Testis (tissue), 3 donors: Measurements from ENCODE around the gene NFIA. TPM values are rescaled to one million over a fixed set of nuclear protein-coding genes. Genes with fewer than 3 reads are reported as not detected.
A peak's percentile ranks its signal among the peaks of the same experiment; 100 is the strongest.

ENCODE experiments used
- DNase-seq: peaks from one replicate; pipeline ENCODE4 v3.0.0-alpha.2; 2019
- H3K27ac ChIP-seq, 2 donors: fragments of 200-600 bp; sonication (generic); one replicate each; pipeline ENCODE4 v1.5.1; 2019
- H3K27me3 ChIP-seq: fragments of 200-600 bp; sonication (generic); one replicate; pipeline ENCODE4 v1.5.1; 2019
- H3K36me3 ChIP-seq: fragments of 200-600 bp; sonication (generic); one replicate; pipeline ENCODE4 v1.5.1; 2017; ENCODE audit warnings: low read depth; ENCODE audit errors: missing control alignments
- H3K4me1 ChIP-seq: fragments of 200-600 bp; sonication (generic); one replicate; pipeline ENCODE4 v1.5.1; 2019
- H3K4me3 ChIP-seq, 2 donors: fragments of 200-600 bp; sonication (generic); one replicate each; pipeline ENCODE4 v1.5.1; 2017 to 2019
- H3K9me3 ChIP-seq: fragments of 200-600 bp; sonication (generic); one replicate; pipeline ENCODE4 v1.5.1; 2017
- POLR2A ChIP-seq: fragments of 450-650 bp; IDR thresholded peaks from one replicate; pipeline ENCODE4 v1.6.1; 2017; ENCODE audit warnings: antibody characterized with exemption, mild to moderate bottlenecking, moderate library complexity
- WGBS, 2 donors: methylation state at CpG; one replicate each; pipeline ENCODE4 v1.1.5; 2018; 5-methylcytosine and 5-hydroxymethylcytosine counted together
- intact Hi-C: fragments of 100-400 bp; cut with DNase I; formaldehyde crosslinking; loops from one replicate; pipeline ENCODE4 v1.15.1; 2023; ENCODE audit warnings: low total_unique reads
- polyA plus RNA-seq: library from polyadenylated mRNA; stranded (reverse); fragments of 350-450 nt; fragmentation: Illumina TruSeq; extraction: RNeasy Lipid Tissue Mini Kit (QIAGEN cat#74804); gene quantifications from one replicate; pipeline ENCODE4 v1.2.3, GENCODE V29; 2014; ENCODE audit warnings: low read depth, low replicate concordance; ENCODE audit not compliant: insufficient read depth
- total RNA-seq, 2 donors: library from RNA; depleted of rRNA; stranded (reverse); fragments of >200 nt; gene quantifications; one replicate each; pipeline ENCODE4 v1.2.3, GENCODE V29; 2016
- TF ChIP-seq, protein P1 (sequence below), 3 experiments: fragments of 450-650 bp in 2 of 3; fragments of 200-600 bp in 1 of 3; sonication (generic) in 1 of 3; IDR thresholded peaks; one replicate each; pipeline ENCODE4 v1.5.1; 2016 to 2019; ENCODE audit warnings: antibody characterized with exemption in 3 of 3, mild to moderate bottlenecking in 2 of 3, moderate library complexity in 1 of 3

NFIA gene
- total and polyA plus RNA-seq, 3 donors from 2014 or later: 11.6 to 78.9 (median 53.5) TPM

DNA sequence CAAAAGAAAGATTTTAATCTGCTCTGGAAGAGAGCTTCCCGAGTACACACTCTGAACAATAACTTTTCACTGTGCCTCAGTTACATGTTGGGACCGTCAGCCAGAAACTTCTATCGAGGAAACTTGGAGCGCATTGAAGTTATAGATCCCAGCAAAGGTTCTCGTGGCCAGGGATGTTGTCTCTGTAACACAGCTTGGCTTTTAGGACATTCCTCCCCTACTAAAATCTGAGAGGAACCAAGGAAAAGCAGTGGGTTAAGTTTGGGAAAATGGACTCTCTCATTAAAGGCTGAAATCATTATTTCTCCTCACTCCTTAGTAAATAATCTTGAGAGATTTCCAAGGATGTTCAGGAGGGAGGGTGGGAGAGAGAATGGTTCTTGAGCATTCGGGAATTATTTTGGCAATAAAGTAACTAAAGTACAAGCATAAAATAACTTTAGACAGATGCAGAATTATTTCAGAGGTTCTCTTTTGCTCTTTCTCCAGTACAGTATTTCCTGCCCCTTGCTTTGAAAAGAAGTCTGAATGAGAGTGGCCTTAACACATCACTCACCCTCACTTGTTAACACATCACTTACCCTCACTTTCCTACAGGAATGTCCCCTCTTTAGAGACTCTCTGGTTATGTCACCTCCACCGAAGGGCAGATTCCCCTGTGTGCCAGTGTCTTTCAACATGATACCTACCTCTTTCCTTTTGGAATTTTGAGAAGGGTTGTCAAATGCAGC is 1.8 kb upstream of the NFIA start:
- no peak for DNase-seq
- Histone ChIP-seq H3K4me1 (peaks cover 47% of the 10 kb centered on the region), H3K27me3 (no peaks in the 10 kb centered on the region), H3K4me3 (peak overlapping the region in 1 of 2 donors; percentile 36), H3K27ac (peak overlapping the region; percentile 71 to 97), H3K9me3 (no peaks in the 10 kb centered on the region), H3K36me3 (no peaks in the 10 kb centered on the region)
- intact Hi-C loops: no loop called here
- 2 to 8% methylated on average over 7 of the region's 7 CpGs for WGBS, 2 donors
- TF ChIP-seq, protein P1, sequence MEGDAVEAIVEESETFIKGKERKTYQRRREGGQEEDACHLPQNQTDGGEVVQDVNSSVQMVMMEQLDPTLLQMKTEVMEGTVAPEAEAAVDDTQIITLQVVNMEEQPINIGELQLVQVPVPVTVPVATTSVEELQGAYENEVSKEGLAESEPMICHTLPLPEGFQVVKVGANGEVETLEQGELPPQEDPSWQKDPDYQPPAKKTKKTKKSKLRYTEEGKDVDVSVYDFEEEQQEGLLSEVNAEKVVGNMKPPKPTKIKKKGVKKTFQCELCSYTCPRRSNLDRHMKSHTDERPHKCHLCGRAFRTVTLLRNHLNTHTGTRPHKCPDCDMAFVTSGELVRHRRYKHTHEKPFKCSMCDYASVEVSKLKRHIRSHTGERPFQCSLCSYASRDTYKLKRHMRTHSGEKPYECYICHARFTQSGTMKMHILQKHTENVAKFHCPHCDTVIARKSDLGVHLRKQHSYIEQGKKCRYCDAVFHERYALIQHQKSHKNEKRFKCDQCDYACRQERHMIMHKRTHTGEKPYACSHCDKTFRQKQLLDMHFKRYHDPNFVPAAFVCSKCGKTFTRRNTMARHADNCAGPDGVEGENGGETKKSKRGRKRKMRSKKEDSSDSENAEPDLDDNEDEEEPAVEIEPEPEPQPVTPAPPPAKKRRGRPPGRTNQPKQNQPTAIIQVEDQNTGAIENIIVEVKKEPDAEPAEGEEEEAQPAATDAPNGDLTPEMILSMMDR (IDR thresholded peaks at IDR 0.05): no peak
- TF ChIP-seq POLR2A: no peak

DNA sequence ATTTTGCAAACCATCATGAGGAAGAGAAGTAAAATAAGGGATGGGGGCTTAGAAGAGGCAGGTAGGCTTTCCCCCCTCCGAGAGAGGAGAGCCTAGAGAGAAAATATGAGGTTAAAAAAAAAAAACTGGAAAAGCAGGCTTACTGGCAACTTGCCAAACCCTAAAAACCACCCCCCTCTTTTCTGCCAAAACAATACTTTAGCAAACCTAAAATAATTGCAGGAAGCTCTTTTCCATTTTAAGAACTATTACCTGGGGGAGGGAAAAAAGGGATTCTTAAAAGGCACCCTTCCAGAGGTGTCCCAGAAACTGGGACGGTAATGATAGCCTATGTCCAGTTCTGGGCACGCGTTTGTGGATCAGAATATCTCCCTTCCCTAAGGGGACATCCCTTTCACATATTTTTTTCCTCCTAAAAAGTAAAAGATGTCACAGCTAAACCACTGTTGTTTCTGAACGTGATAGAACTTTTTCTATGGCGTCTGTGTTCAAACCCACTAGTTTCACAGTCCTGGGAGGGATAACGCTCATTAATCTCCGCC is 1.1 kb upstream of the NFIA start:
- Histone ChIP-seq H3K9me3 (no peaks in the 10 kb centered on the region), H3K27me3 (no peaks in the 10 kb centered on the region), H3K27ac (peak overlapping the region; percentile 71 to 97), H3K4me1 (peaks cover 41% of the 10 kb centered on the region), H3K4me3 (peak overlapping the region; percentile 82 to 91), H3K36me3 (no peaks in the 10 kb centered on the region)
- intact Hi-C loops: no loop called here
- WGBS, 2 donors: 1% methylated on average over 8 of the region's 8 CpGs
- no peak for DNase-seq
- TF ChIP-seq, protein P1 (IDR thresholded peaks at IDR 0.05): no peak
- TF ChIP-seq POLR2A: no peak

DNA sequence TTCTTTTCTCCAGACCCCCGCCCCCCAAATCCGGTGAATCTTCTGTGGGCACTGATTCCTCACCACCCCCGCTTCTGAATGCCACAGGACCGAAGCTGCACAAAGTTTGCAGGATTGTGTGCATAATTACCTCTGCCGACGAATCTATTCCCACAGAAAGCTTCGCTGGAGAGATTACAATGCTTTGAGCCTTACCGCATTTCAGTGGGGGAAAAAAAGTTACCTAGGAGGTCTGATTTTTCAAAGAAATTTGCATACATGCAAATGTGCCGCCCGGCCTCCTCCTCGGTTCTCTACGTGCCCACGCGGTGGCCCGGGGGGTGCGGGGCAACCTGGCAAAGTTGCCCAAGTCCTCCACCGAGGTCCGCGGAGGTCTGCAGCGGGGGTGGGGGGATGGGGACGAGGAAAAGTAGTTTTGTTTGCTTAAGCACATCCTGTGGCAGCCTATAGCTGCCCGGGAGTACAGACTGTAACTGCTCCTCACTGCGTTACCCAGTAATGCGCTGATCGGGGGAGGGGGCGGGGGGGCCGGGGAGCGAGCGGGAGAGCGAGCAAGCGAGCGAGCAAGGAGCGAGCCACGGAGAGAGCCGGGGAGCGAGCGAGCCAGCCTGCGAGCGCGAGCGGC is 563 bp upstream of the NFIA start:
- H3K4me3 ChIP-seq: peak overlapping the region; percentile 82 to 91
- H3K9me3 ChIP-seq: no peaks in the 10 kb centered on the region
- WGBS, 2 donors: 1 to 2% methylated on average over 16 to 41 of the region's 41 CpGs
- TF ChIP-seq, protein P1 (IDR thresholded peaks at IDR 0.05): no peak
- no peak for TF ChIP-seq POLR2A
- no peaks in the 10 kb centered on the region for H3K27me3 ChIP-seq
- DNase-seq: peak; percentile 60
- peak overlapping the region; percentile 71 to 97 for H3K27ac ChIP-seq
- no peaks in the 10 kb centered on the region for H3K36me3 ChIP-seq
- peaks cover 40% of the 10 kb centered on the region for H3K4me1 ChIP-seq
- intact Hi-C loops: no loop called here

DNA sequence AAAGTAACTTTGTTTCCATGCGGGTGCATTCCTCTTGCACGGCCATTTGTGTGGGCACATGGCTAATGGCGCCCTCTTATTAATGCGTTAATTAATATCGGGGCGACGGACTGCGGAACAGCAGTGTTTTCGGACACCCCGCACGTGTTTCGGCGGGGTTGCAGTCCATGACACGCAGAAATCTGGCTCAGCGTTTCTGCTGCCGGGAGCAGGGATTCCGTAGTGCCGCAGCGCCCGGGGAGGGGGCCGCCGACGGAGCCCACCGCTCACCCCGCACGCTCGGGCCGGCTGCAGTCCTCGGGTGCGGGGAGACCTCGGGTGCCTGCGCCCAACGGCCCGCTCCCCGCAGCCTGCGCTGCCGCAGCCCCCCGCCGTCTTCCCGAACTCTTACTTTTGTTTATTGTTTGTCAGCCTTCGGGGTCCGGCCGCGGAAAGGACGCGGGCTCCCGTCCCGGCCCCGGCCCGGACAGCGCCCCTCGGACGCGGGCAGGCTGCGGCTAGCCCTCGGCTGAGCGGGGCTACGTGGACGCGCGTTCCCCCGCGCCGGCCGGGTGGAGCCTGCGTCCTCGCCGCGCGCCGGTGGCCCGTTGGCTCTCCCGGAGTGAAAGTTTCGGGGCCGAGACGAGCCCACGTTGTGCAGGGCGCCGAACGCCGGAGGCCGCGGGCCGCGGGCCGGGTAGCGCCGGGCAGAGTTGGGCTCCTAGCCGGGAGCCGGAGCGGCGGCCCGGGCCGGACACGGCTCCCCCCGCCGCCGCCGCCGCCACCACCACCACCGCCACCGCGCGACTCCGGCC is 849 bp downstream of the NFIA start:
- peak; percentile 35 for DNase-seq
- H3K9me3 ChIP-seq: no peaks in the 10 kb centered on the region
- H3K27me3 ChIP-seq: no peaks in the 10 kb centered on the region
- 0 to 1% methylated on average over 54 to 86 of the region's 105 CpGs for WGBS, 2 donors
- intact Hi-C loops: no loop called here
- peak overlapping the region; percentile 97 for H3K27ac ChIP-seq
- TF ChIP-seq, protein P1 (IDR thresholded peaks at IDR 0.05): no peak
- TF ChIP-seq POLR2A: no peak
- H3K4me1 ChIP-seq: peaks cover 40% of the 10 kb centered on the region
- peak overlapping the region; percentile 82 to 91 for H3K4me3 ChIP-seq
- no peaks in the 10 kb centered on the region for H3K36me3 ChIP-seq
